OCI-LY1 (cell line): ENCODE results near the gene PSMG4.

ENCODE experiments used
- H2AFZ ChIP-seq: fragments of 200-600 bp; sonication (generic), shearing (Covaris generic); 2 replicates; pipeline ENCODE4 v1.6.0; 2014; ENCODE audit warnings: antibody characterized with exemption, mild to moderate bottlenecking, low read length
- H3F3A ChIP-seq: fragments of 200-600 bp; sonication (generic), shearing (Covaris generic); 2 replicates; pipeline ENCODE4 v1.6.0; 2014; ENCODE audit warnings: mild to moderate bottlenecking, antibody characterized with exemption, low read length, moderate library complexity; ENCODE audit not compliant: insufficient read depth
- H3K27ac ChIP-seq: fragments of 200-600 bp; sonication (generic); 2 replicates; pipeline ENCODE4 v1.5.1; 2014; ENCODE audit warnings: low read length, mixed run types, mild to moderate bottlenecking, low read depth; ENCODE audit not compliant: poor library complexity, severe bottlenecking
- H3K27me3 ChIP-seq: fragments of 200-600 bp; sonication (generic); 2 replicates; pipeline ENCODE4 v1.6.0; 2014; ENCODE audit warnings: antibody characterized with exemption, mild to moderate bottlenecking, low read length, moderate library complexity; ENCODE audit not compliant: insufficient read depth
- H3K36me3 ChIP-seq: fragments of 200-600 bp; sonication (generic); 2 replicates; pipeline ENCODE4 v1.6.1; 2014; ENCODE audit warnings: mild to moderate bottlenecking, antibody characterized with exemption, low read length, moderate library complexity, mixed read lengths; ENCODE audit not compliant: insufficient read depth
- H3K4me1 ChIP-seq: fragments of 200-600 bp; sonication (generic); 2 replicates; pipeline ENCODE4 v1.5.1; 2014; ENCODE audit warnings: mild to moderate bottlenecking, low read length, moderate library complexity; ENCODE audit not compliant: insufficient read depth, severe bottlenecking
- H3K4me2 ChIP-seq: fragments of 200-600 bp; sonication (generic), shearing (Covaris generic); 2 replicates; pipeline ENCODE4 v1.6.1; 2014; ENCODE audit warnings: low read length
- H3K4me3 ChIP-seq: fragments of 200-600 bp; sonication (generic); 2 replicates; pipeline ENCODE4 v1.5.1; 2014; ENCODE audit warnings: low read length, low read depth, mild to moderate bottlenecking, mixed read lengths; ENCODE audit not compliant: poor library complexity, severe bottlenecking
- H3K79me2 ChIP-seq: fragments of 200-600 bp; shearing (Covaris generic); 2 replicates; pipeline ENCODE4 v1.6.1; 2016; ENCODE audit warnings: mixed run types, low read length, mixed read lengths; ENCODE audit not compliant: insufficient read depth
- H3K9ac ChIP-seq: fragments of 200-600 bp; sonication (generic), shearing (Covaris generic); 2 replicates; pipeline ENCODE4 v1.6.1; 2014; ENCODE audit warnings: mild to moderate bottlenecking, low read length, mixed read lengths
- H3K9me2 ChIP-seq: fragments of 200-600 bp; sonication (generic), shearing (Covaris generic); 2 replicates; pipeline ENCODE4 v1.6.1; 2014; ENCODE audit warnings: low read depth, mild to moderate bottlenecking, low read length, mixed read lengths
- H3K9me3 ChIP-seq: fragments of 200-600 bp; shearing (Covaris generic); 2 replicates; pipeline ENCODE4 v1.6.1; 2014; ENCODE audit warnings: low read length, mixed read lengths
- H4K20me1 ChIP-seq: fragments of 200-600 bp; sonication (generic), shearing (Covaris generic); 2 replicates; pipeline ENCODE4 v1.6.0; 2016; ENCODE audit warnings: mild to moderate bottlenecking, low read length; ENCODE audit not compliant: insufficient read depth
- CTCF ChIP-seq: fragments of 200-600 bp; sonication (generic), shearing (Covaris generic); IDR thresholded peaks from 2 replicates; pipeline ENCODE4 v1.5.1; 2017; ENCODE audit warnings: mild to moderate bottlenecking, antibody characterized with exemption, low read length, moderate library complexity, mixed read lengths
- EZH2 ChIP-seq: fragments of 200-600 bp; sonication (generic), shearing (Covaris generic); IDR thresholded peaks from 2 replicates; pipeline ENCODE4 v1.8.0; 2017; ENCODE audit warnings: borderline replicate concordance, mixed run types, mild to moderate bottlenecking, antibody characterized with exemption, low read length, moderate library complexity, mixed read lengths

Gene PSMG4

DNA sequence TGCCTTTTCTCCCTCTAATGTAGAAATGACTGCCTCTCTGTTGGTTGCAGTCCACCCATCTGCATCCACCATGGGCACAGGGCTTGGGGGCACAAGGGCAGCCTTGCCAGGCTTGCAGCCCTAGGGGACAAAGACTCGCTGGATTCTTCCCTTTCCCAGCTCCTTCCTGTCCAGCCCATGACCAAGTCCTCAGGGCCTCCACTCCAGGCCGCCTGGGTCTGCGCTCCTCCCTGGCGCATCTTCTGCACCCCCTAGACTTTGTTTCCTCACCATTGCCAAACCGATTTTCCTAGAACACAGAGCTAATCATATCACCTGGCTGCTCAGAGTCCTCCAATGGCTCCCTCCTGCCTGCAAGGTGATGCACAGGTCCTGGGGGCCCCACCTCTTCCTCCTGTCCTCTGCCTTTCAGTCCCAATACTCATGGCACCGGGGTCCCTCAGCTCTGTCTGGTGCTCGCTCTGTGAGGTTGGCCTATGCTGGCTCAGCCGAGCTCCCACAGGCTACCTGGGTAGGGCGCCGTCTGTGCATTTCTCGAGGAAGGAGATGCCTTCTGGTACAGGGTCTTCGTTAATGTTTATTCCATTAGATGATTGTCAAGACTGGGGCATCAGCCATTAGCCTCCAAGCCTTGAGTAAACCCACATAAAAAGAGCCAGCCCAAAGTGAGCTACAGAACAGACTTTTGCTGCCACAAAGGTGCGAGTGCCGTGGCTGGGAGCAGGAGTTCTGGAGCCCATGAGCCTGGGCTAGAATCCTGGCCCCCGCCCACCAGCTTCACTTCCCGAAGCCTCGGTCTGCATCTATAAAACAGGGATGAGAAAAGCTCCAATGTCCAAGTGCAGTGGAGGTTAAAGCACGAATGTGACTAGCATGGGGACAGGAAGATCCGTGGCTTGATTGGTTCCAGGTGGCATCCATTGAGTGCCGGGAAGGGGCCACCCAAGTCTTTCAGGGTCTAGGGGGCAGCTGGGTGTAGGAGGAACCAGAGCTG, 17.7 kb downstream of the PSMG4 start:
- Histone ChIP-seq H3K27me3 (no peaks in the 10 kb centered on the region), H3K4me3 (no peak overlapping the region), H3K9me2 (no peaks in the 10 kb centered on the region), H3K9me3 (no peaks in the 10 kb centered on the region), H3K36me3 (peaks cover 19% of the 10 kb centered on the region), H3F3A (no peaks in the 10 kb centered on the region), H3K9ac (no peak overlapping the region), H3K79me2 (no peaks in the 10 kb centered on the region), H2AFZ (no peak overlapping the region), H3K4me2 (no peak overlapping the region), H4K20me1 (no peaks in the 10 kb centered on the region), H3K4me1 (no peaks in the 10 kb centered on the region), H3K27ac (no peak overlapping the region)
- TF ChIP-seq EZH2 (no peak), CTCF (no peak)

DNA sequence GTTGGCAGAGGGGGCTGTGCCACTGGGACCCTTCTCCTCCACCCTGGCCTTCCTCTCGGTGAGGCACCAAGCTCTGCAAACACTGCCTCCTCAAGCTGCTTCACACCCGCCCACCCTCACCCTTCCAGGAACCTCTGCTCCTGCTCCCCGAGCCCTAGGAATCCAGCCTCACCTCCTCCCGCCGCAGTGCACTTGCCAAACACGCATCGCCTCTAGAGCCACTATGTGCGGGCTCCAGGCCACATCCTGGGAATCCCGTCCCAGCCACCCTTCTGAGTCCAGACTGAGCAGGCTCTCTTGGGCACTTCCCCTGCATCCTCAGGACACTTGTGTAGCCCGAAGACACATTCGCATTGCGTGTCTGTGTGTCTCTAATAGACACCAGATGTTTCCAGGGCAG, 18.5 kb downstream of the PSMG4 start:
- Histone ChIP-seq H3F3A (no peaks in the 10 kb centered on the region), H3K9me2 (no peaks in the 10 kb centered on the region), H3K27me3 (no peaks in the 10 kb centered on the region), H3K9me3 (no peaks in the 10 kb centered on the region), H2AFZ (no peak overlapping the region), H3K27ac (no peak overlapping the region), H3K9ac (no peak overlapping the region), H3K4me1 (no peaks in the 10 kb centered on the region), H3K4me3 (no peak overlapping the region), H3K36me3 (peaks cover 11% of the 10 kb centered on the region), H3K4me2 (no peak overlapping the region), H4K20me1 (no peaks in the 10 kb centered on the region), H3K79me2 (no peaks in the 10 kb centered on the region)
- TF ChIP-seq EZH2 (no peak), CTCF (no peak)

DNA sequence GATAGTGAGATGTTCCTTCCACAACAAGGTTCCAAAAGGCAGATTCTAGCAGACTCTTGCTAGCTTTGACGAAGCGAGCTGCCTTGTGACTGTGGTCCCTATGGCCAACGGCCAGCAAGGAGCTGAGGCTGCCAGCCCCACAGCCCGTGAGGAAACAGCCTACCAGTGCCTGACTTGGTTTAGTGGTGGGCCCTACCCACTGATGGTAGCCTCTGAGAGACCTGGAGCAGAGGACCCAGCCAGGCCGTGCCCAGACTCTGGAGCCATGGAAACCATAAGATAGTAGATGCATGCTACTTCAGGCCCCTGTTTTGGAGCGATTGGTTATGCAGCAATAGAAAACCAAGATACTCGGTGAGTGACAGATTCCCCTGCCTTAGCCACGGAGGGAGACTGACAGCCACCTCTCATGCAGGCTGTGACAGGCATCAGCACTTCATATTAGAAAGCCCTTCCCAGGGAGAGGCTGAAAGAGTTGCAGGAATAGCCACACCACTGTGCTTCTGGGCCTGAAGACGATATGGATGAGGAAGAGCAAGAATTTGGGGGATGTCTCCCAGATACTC, 19.2 kb downstream of the PSMG4 start:
- no peak overlapping the region for H2AFZ ChIP-seq
- no peaks in the 10 kb centered on the region for H3K79me2 ChIP-seq
- H3K27me3 ChIP-seq: no peaks in the 10 kb centered on the region
- H3K9ac ChIP-seq: no peak overlapping the region
- H3K4me1 ChIP-seq: no peaks in the 10 kb centered on the region
- H3F3A ChIP-seq: no peaks in the 10 kb centered on the region
- no peaks in the 10 kb centered on the region for H4K20me1 ChIP-seq
- no peaks in the 10 kb centered on the region for H3K9me2 ChIP-seq
- H3K27ac ChIP-seq: no peak overlapping the region
- no peak for TF ChIP-seq EZH2
- TF ChIP-seq CTCF: no peak
- no peaks in the 10 kb centered on the region for H3K9me3 ChIP-seq
- peaks cover 5% of the 10 kb centered on the region for H3K36me3 ChIP-seq
- no peak overlapping the region for H3K4me2 ChIP-seq
- H3K4me3 ChIP-seq: no peak overlapping the region
